CD4-positive, alpha-beta T cell treated with Interleukin-15 for 4 hours (primary cell): Measurements from ENCODE around the gene NPAS3.

Source experiments
- DNase-seq: peaks from one replicate; pipeline ENCODE4 v3.0.0-alpha.2; 2020; ENCODE audit warnings: low spot score

NPAS3 gene

DNA sequence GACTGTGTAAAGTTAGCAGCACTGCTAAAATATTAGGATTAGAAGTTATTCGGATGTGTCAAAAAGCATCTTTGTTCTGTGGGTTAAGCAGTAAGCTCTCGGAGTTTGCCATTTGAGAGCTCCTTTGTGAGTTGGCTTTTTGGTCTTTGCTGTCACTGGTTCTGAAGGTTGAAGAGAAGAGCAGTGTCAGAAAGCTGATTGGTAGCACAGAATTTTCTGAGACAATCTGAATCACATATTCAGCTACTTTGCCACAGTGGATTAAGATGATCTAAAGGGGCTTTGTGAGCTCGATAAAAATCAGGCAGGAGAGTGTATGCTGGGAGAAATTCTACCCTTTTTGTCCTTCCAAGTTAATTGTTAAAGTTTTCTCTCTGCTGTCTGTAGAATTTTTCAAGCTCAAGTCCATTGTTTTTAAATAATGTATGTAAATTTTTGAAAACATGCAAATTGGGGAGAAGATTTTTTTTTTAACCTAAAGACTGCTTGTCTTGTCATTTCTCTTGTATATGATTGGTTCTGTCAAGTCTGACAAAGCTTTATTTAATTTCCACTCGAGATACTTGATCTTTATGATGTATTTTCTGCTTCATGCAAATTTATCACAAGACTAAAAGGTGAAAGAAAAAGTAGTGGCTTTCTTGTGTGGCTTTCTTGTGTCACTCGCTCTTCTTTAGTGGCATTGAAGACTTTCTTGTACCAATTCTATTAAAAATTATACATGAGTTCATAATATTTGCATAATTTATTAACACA lies 704.9 kb downstream of the NPAS3 start:
- no peak for DNase-seq

- no peak for DNase-seq
Measured at GRCh38 chr14:33646692-33647260, 708.1 kb downstream of the NPAS3 start.

DNA sequence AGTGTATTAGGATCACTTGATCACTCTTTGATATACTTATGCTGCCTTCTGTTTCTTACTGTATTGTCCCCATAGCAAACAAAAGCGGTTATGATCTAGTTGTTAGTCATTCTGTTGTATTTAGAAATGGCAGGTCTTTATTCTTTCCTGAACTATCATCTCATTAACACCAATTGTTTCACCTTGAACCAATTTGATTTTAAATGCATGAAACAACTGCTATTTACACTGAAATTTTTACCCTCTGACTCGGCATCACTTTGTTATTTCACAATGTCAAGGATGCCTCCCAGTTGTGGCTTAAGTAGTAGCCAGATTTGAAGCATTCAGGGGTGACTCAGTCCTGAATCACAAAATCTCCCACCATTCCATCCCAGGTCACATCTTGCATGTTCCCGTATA lies 708.7 kb downstream of the NPAS3 start:
- DNase-seq, result no peak

DNA sequence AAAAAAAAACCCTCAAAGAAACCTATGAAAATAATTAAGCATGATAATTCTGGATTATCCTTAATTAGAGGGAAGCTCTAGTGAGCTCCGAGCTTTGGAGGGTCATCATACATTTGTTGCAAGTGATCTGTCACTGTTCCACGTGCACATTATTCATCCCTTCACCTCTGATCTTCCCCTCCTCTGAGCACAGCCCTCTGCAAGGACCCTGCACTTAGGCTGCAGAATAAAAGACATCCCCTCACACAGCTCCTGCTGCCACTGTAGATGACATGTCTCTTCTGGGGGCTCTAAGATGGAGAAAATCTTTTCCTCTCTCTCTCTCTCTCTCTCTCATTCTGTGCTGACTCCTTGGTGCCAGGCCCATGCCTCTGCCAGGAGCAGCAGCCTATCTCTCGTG lies 711.8 kb downstream of the NPAS3 start:
- DNase-seq, result no peak

GRCh38 chr14:33652566-33653307 lies 714.1 kb downstream of the NPAS3 start:
- no peak for DNase-seq

GRCh38 chr14:33653308-33653695 lies 714.6 kb downstream of the NPAS3 start:
- DNase-seq, result no peak

DNA sequence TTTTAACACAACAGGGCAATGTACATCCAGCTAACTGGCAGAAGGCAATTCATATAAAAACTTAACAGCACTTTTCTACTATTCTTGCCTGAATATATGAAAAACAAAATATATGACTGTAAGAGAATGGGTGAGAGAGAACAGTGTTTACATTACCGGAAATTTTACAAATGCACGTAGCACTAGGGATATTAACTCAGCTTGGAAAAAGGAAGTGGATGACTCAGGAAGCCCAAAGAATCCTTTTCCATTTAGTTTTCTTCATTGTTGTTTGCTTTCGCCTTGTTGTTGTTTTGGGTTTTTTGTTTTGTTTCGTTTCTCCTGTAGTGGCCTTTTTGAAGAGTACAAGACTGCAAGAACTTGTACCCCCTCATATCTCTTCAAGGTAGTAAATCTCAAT lies 716.7 kb downstream of the NPAS3 start:
- no peak for DNase-seq

DNA sequence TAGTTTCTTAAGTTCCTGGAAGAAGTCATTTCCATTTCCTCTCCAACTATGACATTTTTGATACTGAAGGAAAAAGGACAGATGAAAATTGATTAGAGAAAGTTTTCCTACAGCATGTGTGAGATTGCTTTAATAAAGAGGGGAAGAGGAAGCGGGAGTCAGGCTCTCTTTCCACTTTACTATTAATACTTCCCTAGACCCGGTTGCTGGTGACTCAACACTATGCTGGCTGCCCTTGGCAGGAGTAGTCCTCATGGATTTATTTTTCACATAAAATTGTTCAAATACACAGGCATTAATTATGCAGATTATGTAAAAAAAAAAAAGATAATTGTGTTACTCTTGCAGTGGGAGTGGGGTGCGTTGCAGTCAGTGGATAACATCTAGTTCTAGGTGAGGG lies 718.8 kb downstream of the NPAS3 start:
- no peak for DNase-seq

DNA sequence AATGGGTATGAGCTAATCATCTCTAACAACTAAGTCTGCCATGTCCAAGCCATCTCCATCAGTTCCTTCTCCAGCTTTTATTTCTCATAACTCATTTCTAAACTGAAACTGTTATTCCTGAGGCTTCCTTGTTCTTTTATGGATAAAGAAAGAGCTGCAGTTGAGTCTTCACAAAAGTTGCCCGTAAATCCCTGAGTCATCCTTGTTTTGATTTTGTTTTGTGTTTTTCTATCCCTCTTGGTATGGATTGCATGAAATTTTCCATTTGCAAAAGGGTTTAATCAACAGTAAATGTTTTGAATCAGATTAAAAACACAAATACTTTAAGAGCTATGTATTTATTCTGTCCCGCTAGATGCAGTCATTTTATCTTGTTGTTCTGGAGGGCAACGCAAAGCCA lies 721.6 kb downstream of the NPAS3 start:
- DNase-seq, result no peak

DNA sequence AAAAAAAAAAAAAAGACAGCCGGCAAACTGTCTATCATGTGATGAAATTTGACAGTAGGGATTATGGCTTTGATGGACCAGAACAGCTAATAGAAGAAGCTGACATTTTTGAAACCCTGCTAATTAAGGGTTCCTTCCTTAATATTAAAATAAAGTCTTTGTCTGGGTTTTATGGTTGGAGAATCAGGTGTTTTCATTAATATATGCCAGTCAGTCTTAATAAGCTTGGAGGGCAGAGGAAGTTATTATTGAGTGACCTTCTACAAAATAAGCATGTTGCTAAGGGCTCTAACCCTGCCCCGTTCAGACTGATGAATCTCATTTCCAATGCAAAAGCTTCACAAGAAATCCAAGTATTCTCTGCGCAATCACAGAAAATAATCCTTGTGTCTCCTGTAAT lies 722.4 kb downstream of the NPAS3 start:
- no peak for DNase-seq

- DNase-seq, result no peak
Measured at GRCh38 chr14:33668066-33668465, 729.4 kb downstream of the NPAS3 start.

DNA sequence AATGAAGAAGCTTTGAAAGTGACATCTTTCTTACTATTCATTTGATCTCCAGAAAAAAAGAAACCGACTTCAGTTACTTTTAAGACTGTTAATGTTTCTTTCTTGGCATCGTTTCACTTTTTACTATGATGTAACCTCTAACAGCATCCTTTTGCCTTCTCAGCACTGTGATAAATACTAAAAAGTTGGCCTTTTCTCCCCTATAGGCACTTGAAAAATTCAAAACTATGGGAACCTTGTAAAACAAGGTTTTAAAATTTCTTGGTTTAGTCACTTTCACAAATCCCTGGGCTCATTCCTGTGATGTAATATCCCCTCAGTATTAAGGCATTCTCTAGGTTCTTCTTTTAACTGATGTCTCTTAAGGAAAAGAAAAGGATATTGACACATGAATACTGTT lies 730.4 kb downstream of the NPAS3 start:
- DNase-seq, result no peak

- no peak for DNase-seq
Measured at GRCh38 chr14:33670235-33670634, 731.6 kb downstream of the NPAS3 start.

DNA sequence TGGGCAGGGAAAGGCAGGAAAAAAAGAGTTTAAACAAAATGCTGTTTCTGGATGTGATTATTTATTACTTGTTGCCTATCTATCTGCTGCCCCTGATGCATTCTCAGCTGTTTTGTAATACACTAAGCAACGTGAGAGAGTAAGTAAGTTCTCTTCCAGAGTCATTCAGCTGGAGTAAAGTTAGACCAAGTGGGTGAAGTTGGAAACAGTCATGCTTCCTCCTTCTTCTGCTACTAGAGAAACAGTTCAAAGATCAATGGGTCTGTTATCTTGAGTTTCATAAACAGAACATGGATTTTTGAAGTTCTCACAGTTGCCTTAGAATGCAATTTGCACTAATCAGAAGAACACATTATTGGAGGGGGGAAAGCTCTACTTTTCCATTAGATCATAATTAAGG lies 732.9 kb downstream of the NPAS3 start:
- no peak for DNase-seq

GRCh38 chr14:33674927-33675326 lies 736.2 kb downstream of the NPAS3 start:
- no peak for DNase-seq

GRCh38 chr14:33675415-33676130 lies 736.9 kb downstream of the NPAS3 start:
- DNase-seq, result no peak

DNA sequence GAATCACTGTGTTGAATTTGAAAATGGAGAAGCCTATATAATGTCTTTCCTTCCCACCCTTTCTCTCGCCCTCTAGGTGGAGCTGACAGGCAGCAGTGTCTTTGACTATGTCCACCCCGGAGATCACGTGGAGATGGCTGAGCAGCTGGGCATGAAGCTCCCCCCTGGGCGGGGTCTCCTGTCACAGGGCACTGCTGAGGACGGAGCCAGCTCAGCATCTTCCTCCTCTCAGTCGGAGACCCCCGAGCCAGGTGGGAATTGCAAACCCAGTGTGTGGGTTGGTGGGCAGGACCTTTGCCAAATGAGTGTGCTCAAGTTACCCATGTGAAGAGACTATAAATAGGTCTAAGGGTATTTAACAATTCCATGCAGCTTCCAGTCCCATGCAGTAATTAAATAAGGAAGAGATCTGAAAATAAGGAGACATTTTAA lies 737.5 kb downstream of the NPAS3 start:
- no peak for DNase-seq

DNA sequence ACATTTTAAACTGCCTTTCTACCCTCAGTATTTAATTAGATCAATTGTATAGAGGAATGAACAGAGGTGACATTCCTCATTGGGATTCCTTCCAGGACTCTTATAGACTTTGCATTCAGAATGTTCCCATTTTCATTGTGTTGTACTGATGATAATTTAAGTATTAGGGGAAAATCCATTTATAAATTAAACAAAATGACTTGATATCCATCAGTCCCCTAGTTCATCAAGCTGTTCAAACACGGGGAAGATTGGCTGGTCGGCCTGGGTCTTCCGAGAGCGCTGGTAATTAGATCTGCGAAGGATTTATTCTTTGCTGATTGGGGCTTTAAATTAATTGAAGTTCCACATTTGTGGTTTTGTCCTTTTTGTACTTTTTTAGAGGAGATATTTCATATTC lies 738.2 kb downstream of the NPAS3 start:
- DNase-seq, result no peak

- no peak for DNase-seq
Measured at GRCh38 chr14:33678005-33678404, 739.3 kb downstream of the NPAS3 start.

DNA sequence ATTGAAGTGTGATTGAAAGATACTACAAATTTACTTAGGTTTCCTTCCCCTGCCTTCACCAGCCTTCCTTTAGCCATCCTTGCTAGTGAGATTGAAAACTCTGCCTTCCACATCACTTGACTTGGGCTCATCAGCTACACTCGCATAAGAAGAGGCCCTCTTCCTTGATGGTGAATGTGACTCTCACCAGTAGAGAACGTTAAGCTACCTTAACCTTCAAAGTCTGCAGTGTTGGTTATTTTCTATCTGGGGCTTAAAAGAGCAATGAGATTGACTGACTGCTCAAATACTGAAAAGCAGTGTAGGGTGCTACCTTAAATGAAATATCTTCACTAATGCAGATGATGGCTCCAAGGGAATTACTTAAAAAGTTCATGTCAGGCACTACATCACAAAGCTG lies 740.3 kb downstream of the NPAS3 start:
- DNase-seq, result no peak

DNA sequence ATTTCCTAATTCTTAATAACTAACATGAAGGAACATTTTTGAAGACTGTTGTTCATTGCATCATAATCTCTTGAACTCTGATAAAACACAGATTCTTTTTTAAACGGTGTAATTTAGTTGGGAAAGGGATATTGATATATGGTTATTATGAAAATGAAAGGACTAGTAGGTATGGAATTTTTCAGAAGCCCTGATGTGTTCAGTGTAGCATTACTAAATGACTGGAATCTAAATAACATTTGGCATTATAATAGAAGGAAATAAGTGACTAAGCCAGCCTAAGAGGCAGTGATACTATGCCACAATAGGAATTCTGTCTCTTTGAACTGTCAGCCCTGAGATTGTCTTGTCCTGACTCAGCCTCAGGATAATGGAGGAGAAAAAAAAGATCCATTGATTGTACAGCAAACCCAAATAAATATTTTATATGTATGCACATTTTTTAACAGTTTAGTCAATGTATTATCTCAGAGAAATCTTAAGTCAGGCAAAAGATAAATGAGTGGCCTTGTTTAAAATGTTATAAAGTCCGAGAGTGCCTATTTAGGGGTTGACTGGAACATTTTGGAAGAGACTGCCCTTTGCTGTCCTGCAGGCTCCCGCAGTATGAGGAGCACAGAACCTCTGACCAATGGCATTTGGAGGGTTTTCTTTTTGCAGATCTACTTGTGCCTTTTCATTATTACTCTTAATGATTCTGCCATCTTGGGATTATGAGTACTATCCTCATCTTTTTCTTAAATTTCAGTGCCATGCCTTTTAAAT lies 741.0 kb downstream of the NPAS3 start:
- DNase-seq, result no peak

DNA sequence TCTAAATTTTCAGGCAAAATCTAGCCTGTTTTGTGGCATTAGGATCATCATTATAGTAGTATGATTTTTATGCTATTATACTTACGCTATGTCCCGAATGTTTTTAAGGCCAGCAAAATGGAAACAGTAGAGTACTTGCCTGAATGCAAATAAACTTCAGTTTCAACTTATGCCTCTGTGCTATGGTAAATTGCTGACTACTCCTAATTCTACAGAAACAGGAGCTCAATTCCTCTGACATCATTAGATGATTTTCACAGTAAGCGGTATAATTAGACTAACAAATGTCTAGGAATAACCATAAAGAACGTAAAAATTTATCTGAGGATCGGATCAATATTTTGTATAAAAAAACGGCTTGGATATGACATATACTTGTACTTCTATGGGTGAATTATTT lies 742.2 kb downstream of the NPAS3 start:
- DNase-seq, result no peak
